PC-9 (cell line): Measurements from ENCODE around the gene CYTH2.

ENCODE experiments used
- EZH2 ChIP-seq: fragments of 200-600 bp; sonication (generic); IDR thresholded peaks from 2 replicates; pipeline ENCODE4 v1.8.0; 2017; ENCODE audit warnings: antibody characterized with exemption, low read depth
- TF ChIP-seq, protein P1 (sequence below): fragments of 200-600 bp; sonication (generic); conservative IDR thresholded peaks from 2 replicates; pipeline ENCODE4 v1.6.1; 2017; ENCODE audit warnings: mixed run types, antibody characterized with exemption, mild to moderate bottlenecking, moderate library complexity

DNA sequence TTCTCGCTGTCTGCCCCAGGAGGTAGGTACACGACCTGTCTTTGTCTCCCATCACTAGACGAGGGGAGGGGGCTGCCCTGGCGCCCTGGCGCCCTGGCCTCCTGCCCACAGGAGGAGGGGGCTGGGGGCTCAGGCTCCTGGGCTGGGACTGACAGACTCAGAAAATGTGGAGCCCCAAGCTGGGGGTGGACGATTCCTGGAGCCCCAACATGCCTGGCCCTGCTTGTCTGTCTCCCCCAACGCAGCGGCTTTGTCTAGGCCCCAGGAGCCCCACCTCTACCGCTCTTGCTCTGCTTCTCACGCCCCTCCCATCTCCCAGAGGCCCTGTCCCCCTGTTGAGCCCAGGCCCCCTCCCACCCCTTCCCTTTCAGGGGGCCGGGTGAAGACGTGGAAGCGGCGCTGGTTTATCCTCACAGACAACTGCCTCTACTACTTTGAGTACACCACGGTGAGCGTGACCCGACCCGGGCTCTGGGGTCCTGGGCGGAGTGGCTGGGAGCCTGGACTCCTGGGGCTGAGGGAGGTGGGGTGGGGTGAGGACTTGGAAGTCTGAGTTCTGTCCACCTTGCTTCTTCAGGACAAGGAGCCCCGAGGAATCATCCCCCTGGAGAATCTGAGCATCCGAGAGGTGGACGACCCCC, 8.6 kb downstream of the CYTH2 start:
- TF ChIP-seq, protein P1, sequence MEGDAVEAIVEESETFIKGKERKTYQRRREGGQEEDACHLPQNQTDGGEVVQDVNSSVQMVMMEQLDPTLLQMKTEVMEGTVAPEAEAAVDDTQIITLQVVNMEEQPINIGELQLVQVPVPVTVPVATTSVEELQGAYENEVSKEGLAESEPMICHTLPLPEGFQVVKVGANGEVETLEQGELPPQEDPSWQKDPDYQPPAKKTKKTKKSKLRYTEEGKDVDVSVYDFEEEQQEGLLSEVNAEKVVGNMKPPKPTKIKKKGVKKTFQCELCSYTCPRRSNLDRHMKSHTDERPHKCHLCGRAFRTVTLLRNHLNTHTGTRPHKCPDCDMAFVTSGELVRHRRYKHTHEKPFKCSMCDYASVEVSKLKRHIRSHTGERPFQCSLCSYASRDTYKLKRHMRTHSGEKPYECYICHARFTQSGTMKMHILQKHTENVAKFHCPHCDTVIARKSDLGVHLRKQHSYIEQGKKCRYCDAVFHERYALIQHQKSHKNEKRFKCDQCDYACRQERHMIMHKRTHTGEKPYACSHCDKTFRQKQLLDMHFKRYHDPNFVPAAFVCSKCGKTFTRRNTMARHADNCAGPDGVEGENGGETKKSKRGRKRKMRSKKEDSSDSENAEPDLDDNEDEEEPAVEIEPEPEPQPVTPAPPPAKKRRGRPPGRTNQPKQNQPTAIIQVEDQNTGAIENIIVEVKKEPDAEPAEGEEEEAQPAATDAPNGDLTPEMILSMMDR: no peak
- no peak for TF ChIP-seq EZH2
